Esophagus muscularis mucosa (tissue), 4 donors: ENCODE results near the gene SCP2. TPM values are rescaled to one million over a fixed set of nuclear protein-coding genes. Genes with fewer than 3 reads are reported as not detected.

ENCODE experiments used
- DNase-seq: peaks from one replicate; pipeline ENCODE4 v3.0.0-alpha.2; 2017; ENCODE audit errors: extremely low spot score
- H3K27ac ChIP-seq, 4 donors: fragments of 200-600 bp; sonication (generic); replicated peaks in 1 of 4; 1 replicate in 3 of 4; 2 replicates in 1 of 4; pipeline ENCODE4 v1.5.1; 2016 to 2019; ENCODE audit warnings: mild to moderate bottlenecking in 1 of 4
- H3K27me3 ChIP-seq, 4 donors: fragments of 200-600 bp; sonication (generic); one replicate each; pipeline versions ENCODE4 v1.5.1 to v1.6.0; 2016 to 2019
- H3K36me3 ChIP-seq, 4 donors: fragments of 200-600 bp; sonication (generic); one replicate each; pipeline ENCODE4 v1.5.1; 2016 to 2019
- H3K4me1 ChIP-seq, 4 donors: fragments of 200-600 bp; sonication (generic); one replicate each; pipeline ENCODE4 v1.5.1; 2016 to 2019
- H3K4me3 ChIP-seq, 4 donors: fragments of 200-600 bp; sonication (generic); 1 replicate in 2 of 4; 2 replicates in 2 of 4; pipeline ENCODE4 v1.5.1; 2016 to 2019; ENCODE audit warnings: mild to moderate bottlenecking in 4 of 4, moderate library complexity in 1 of 4
- H3K9me3 ChIP-seq, 4 donors: fragments of 200-600 bp; sonication (generic); 1 replicate in 3 of 4; 2 replicates in 1 of 4; pipeline ENCODE4 v1.5.1; 2016 to 2019
- CTCF ChIP-seq, 3 experiments: fragments of 200-600 bp in 2 of 3; fragments of 450-650 bp in 1 of 3; sonication (generic) in 2 of 3; IDR thresholded peaks; one replicate each; pipeline ENCODE4 v1.5.1; 2017 to 2019; ENCODE audit warnings: antibody characterized with exemption in 3 of 3, mild to moderate bottlenecking in 2 of 3, moderate library complexity in 1 of 3
- EP300 ChIP-seq: sonication (generic); formaldehyde crosslinking; IDR thresholded peaks from one replicate; pipeline ENCODE4 v1.6.1; 2017; ENCODE audit warnings: antibody characterized with exemption
- POLR2A ChIP-seq: fragments of 450-650 bp; IDR thresholded peaks from one replicate; pipeline ENCODE4 v1.6.1; 2017; ENCODE audit warnings: antibody characterized with exemption, moderate library complexity, mild to moderate bottlenecking, low read depth
- POLR2AphosphoS5 ChIP-seq, 2 donors: sonication (generic); formaldehyde crosslinking; IDR thresholded peaks; one replicate each; pipeline ENCODE4 v1.6.1; 2017; ENCODE audit warnings: antibody characterized with exemption in 2 of 2
- WGBS: methylation state at CpG from one replicate; pipeline ENCODE4 v1.1.5; 2018; 5-methylcytosine and 5-hydroxymethylcytosine counted together
- intact Hi-C: fragments of 100-400 bp; cut with DNase I; formaldehyde crosslinking; loops from one replicate; pipeline ENCODE4 v1.15.1; 2023
- total RNA-seq, 4 donors: library from RNA; depleted of rRNA; stranded (reverse); fragments of >200 nt; gene quantifications; one replicate each; pipeline versions ENCODE4 v1.1.0 to v1.2.1, GENCODE V29; 2016

SCP2 gene
- total RNA-seq, 4 donors from 2014 or later, result 83.0 to 94.3 (median 92.1) TPM

- Histone ChIP-seq H3K4me3 (no peak overlapping the region), H3K4me1 (peaks cover 11 to 15% (median 12%) of the 10 kb centered on the region in 4 donors), H3K9me3 (no peaks in the 10 kb centered on the region), H3K36me3 (peaks cover 0 to 19% (median 6%) of the 10 kb centered on the region in 4 donors), H3K27me3 (no peaks in the 10 kb centered on the region), H3K27ac (no peak overlapping the region)
- intact Hi-C loops, result no loop called here
- TF ChIP-seq CTCF (IDR thresholded peaks at IDR 0.05), result no peak
- TF ChIP-seq POLR2A, result no peak
- no peak for DNase-seq
Measured at GRCh38 chr1:53024117-53024516, 97.0 kb downstream of the SCP2 start.

- 63% methylated on average over 2 of the region's 2 CpGs for WGBS
- H3K9me3 ChIP-seq, result no peaks in the 10 kb centered on the region
- H3K4me1 ChIP-seq, result peaks cover 11 to 15% (median 12%) of the 10 kb centered on the region in 4 donors
- DNase-seq, result no peak
- H3K36me3 ChIP-seq, result peaks cover 0 to 28% (median 12%) of the 10 kb centered on the region in 4 donors
- no peak overlapping the region for H3K4me3 ChIP-seq
- H3K27me3 ChIP-seq, result no peaks in the 10 kb centered on the region
- intact Hi-C loops, result no loop called here
- no peak for TF ChIP-seq EP300
- no peak for TF ChIP-seq POLR2A
- no peak for TF ChIP-seq CTCF (IDR thresholded peaks at IDR 0.05)
- no peak for TF ChIP-seq POLR2AphosphoS5 (IDR thresholded peaks at IDR 0.05)
- H3K27ac ChIP-seq, result peak overlapping the region; percentile 19 to 65 (median 31)
Measured at GRCh38 chr1:53025034-53025768, 98.1 kb downstream of the SCP2 start.

- Histone ChIP-seq H3K4me1 (peaks cover 11 to 15% (median 12%) of the 10 kb centered on the region in 4 donors), H3K27ac (peak overlapping the region; percentile 19 to 65 (median 31)), H3K27me3 (no peaks in the 10 kb centered on the region), H3K4me3 (no peak overlapping the region), H3K9me3 (no peaks in the 10 kb centered on the region), H3K36me3 (peaks cover 0 to 28% (median 12%) of the 10 kb centered on the region in 4 donors)
- TF ChIP-seq CTCF (IDR thresholded peaks at IDR 0.05), result no peak
- TF ChIP-seq POLR2AphosphoS5 (IDR thresholded peaks at IDR 0.05), result no peak
- no peak for TF ChIP-seq POLR2A
- TF ChIP-seq EP300, result no peak
- 68% methylated on average over 2 of the region's 2 CpGs for WGBS
- intact Hi-C loops, result no loop called here
- no peak for DNase-seq
Measured at GRCh38 chr1:53025769-53026112, 98.7 kb downstream of the SCP2 start.

- Histone ChIP-seq H3K9me3 (no peaks in the 10 kb centered on the region), H3K36me3 (peaks cover 0 to 30% (median 13%) of the 10 kb centered on the region in 4 donors), H3K27me3 (no peaks in the 10 kb centered on the region), H3K4me3 (no peak overlapping the region), H3K27ac (no peak overlapping the region), H3K4me1 (peaks cover 11 to 15% (median 12%) of the 10 kb centered on the region in 4 donors)
- TF ChIP-seq POLR2A (no peak), POLR2AphosphoS5 (IDR thresholded peaks at IDR 0.05) (no peak), CTCF (IDR thresholded peaks at IDR 0.05) (no peak), EP300 (no peak)
- DNase-seq, result no peak
- intact Hi-C loops, result no loop called here
- 34% methylated on average over 2 of the region's 2 CpGs for WGBS
Measured at GRCh38 chr1:53026254-53026653, 99.2 kb downstream of the SCP2 start.

- Histone ChIP-seq H3K4me3 (no peak overlapping the region), H3K27me3 (no peaks in the 10 kb centered on the region), H3K4me1 (no peaks in the 10 kb centered on the region), H3K36me3 (peaks cover 0 to 48% (median 23%) of the 10 kb centered on the region in 4 donors), H3K27ac (no peak overlapping the region), H3K9me3 (no peaks in the 10 kb centered on the region)
- no peak for TF ChIP-seq POLR2AphosphoS5 (IDR thresholded peaks at IDR 0.05)
- TF ChIP-seq POLR2A, result no peak
- TF ChIP-seq EP300, result no peak
- TF ChIP-seq CTCF (IDR thresholded peaks at IDR 0.05), result no peak
- intact Hi-C loops, result no loop called here
- DNase-seq, result no peak
- 95% methylated on average over 1 of the region's 1 CpG for WGBS
Measured at GRCh38 chr1:53031732-53032131, 104.7 kb downstream of the SCP2 start.
